AG09309 (cell line): ENCODE measurements around the gene HMX2.

Experiments used
- DNase-seq: peaks from one replicate; pipeline ENCODE4 v3.0.0-alpha.2; 2010; ENCODE audit warnings: low read depth
- H3K4me3 ChIP-seq: 2 replicates; pipeline ENCODE4 v1.5.1; 2011; ENCODE audit warnings: mild to moderate bottlenecking, low read depth, low read length, moderate library complexity; ENCODE audit not compliant: control insufficient read depth
- TF ChIP-seq, protein P1 (sequence below): IDR thresholded peaks from 2 replicates; pipeline ENCODE4 v1.5.1; 2011; ENCODE audit warnings: mild to moderate bottlenecking, low read depth, low read length, inconsistent platforms; ENCODE audit not compliant: insufficient read depth, control insufficient read depth; ENCODE audit errors: missing control alignments

HMX2 gene

DNA sequence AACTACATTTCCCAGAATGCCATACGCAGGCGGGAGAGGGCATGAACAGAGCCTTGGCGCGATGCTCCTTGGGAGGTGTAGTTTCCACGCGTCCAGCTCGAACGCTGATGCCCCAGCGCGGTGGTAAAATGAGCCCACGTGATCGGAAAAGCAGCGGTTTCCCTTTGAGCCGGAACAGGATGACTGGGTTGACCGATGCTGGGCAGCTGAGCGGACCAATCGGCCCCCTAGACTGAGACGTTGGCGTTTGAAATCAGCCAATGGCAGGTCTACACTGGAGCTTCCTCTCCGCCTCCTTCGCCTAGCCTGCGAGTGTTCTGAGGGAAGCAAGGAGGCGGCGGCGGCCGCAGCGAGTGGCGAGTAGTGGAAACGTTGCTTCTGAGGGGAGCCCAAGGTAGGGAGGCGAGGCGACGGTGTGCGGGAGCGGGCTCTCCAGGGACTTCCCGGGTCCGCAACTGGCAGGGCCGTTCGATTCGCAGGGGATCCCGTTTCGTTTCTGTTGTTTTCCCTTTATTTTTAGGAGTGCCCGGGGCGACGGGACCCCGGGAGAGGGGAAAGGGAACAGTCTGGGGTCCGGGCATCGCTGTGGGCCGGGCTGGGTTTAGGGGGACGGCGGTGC is 6.3 kb downstream of the HMX2 start, which contains the start of gene BUB3:
BUB3 (plus strand) TSS at position 311 of the 619 bp plus-strand sequence. CDS start 516 bp downstream, outside the sequence.
- DNase-seq: peak; percentile 98
- TF ChIP-seq, protein P1, sequence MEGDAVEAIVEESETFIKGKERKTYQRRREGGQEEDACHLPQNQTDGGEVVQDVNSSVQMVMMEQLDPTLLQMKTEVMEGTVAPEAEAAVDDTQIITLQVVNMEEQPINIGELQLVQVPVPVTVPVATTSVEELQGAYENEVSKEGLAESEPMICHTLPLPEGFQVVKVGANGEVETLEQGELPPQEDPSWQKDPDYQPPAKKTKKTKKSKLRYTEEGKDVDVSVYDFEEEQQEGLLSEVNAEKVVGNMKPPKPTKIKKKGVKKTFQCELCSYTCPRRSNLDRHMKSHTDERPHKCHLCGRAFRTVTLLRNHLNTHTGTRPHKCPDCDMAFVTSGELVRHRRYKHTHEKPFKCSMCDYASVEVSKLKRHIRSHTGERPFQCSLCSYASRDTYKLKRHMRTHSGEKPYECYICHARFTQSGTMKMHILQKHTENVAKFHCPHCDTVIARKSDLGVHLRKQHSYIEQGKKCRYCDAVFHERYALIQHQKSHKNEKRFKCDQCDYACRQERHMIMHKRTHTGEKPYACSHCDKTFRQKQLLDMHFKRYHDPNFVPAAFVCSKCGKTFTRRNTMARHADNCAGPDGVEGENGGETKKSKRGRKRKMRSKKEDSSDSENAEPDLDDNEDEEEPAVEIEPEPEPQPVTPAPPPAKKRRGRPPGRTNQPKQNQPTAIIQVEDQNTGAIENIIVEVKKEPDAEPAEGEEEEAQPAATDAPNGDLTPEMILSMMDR: no peak
- peak within 1 kb of the TSS; percentile 89 for H3K4me3 ChIP-seq

DNA sequence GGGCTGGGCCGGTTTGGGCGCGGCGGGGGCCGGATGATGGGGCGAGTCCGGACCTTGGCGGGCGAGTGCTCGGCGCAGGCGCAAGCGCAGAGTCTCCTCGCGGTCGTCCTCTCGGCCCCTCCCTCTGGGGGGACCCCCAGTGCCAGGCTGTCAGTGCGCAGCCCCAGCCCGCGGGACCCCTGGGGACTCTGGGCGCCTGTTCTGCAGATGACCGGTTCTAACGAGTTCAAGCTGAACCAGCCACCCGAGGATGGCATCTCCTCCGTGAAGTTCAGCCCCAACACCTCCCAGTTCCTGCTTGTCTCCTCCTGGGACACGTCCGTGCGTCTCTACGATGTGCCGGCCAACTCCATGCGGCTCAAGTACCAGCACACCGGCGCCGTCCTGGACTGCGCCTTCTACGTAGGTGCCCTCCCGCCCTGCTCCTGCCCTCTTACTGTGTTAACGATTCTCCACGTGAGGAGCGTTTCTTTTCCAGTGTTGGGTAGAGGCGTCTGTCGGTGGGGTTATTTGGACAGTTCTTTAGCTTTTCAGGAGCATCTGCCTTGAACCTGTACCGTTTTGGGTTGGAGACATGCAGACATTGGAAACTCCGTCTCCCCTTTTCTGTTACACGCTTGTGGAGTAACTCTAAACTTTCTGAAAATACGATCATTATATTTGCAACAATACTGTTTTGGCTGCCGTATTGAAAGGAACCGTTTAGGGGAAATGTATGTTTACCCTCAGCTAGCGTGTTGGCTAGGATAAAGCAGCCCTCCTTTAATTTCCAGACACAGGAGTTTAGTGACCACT is 7.0 kb downstream of the HMX2 start:
- H3K4me3 ChIP-seq: peak overlapping the region; percentile 89
- DNase-seq: no peak
- TF ChIP-seq, protein P1: no peak

DNA sequence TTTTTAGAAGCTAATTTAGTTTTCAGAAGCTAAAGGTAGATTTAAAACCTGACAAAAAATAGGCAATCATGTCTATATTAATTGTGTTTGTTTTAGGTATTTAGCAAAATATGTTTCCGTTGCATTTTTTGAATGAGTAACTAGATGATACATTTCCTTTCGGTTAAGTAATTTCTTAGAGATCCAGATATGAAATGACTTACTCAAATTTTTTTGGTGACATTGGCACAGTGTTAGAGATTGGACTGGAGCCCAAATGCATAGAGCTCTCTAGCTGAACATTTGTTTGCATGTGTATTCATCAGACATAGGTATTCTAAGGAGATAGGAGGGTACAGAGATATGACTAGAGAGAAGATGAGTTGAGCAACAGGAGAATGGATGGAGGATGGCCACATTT is 8.1 kb downstream of the HMX2 start:
- DNase-seq: peak; percentile 10
- TF ChIP-seq, protein P1: no peak

DNA sequence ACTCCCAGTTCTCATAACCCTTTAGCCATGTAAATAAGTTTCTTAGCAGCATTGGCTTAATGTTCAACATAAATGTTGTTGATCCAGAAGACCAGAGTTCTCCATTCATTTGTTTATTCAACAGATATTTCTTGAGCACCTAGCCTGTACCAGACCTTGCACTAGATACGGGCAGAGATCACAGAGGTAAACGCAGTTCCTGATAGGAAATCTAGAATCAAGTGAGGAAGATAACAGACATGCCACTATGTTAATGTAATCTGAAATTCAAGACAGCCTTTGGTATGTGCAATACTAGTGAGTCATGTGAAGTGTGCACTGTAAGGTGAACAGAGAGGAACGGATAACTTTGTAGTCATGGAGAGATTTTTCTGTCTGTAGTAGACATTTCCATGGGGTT is 9.3 kb downstream of the HMX2 start:
- no peak for DNase-seq
- no peak overlapping the region for H3K4me3 ChIP-seq
- TF ChIP-seq, protein P1: no peak

More for the DNA sequence above, 8.1 kb downstream of the HMX2 start:
- H3K4me3 ChIP-seq: peak overlapping the region; percentile 5; the same call in 1 of the 2 replicates

DNA sequence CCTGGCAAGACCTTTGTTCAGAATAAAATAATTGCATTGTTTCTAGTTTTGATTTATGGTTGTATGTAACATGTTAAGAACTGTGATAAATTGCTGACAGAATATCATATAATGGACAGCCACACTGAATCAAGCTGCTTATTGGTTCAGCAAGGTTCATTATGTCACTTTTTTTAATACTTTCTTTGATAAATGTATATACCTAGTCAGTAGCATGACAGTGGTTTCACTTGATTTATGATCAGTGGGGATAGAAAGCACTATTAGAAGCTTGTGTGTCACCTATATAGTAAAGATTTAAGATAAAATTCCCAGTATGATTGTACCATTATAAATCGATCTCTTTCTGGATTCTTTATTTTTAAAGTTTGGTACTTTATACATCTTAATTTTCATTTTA is 10.7 kb downstream of the HMX2 start:
- no peak for DNase-seq
- H3K4me3 ChIP-seq: no peak overlapping the region
- TF ChIP-seq, protein P1: no peak

DNA sequence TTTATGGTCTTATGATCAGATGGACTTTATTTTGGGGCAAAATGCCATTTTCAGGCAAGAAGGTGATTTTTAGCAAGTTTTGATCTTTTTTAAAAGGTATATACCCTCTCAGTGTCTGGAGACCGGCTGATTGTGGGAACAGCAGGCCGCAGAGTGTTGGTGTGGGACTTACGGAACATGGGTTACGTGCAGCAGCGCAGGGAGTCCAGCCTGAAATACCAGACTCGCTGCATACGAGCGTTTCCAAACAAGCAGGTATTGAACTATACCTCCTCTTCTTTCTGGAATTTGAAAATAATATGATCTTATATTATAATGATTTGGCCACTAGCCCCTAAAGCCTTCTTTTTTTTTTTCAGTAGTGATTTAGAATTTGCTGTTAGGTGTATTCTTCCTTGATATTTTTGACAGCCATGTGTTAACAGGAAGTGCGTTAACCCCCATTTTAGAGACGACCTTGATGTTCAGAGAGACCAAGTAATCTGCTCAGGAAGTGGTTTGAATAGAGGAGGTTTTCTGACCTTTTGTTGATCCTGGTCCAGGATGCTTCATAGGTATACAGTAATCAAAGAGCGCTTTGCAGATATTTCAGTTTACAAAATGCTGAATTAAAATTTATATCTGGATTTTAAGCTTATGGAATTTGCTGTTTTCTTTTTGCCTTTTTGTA is 12.5 kb downstream of the HMX2 start:
- DNase-seq: no peak
- TF ChIP-seq, protein P1: no peak
- H3K4me3 ChIP-seq: no peak overlapping the region
